Karpas-422 (cell line): ENCODE data around the gene ATOH8. TPM values are rescaled to one million over a fixed set of nuclear protein-coding genes. Genes with fewer than 3 reads are reported as not detected.

ENCODE experiments used
- DNase-seq: peaks from one replicate; pipeline ENCODE4 v3.0.0-alpha.2; 2015
- H2AFZ ChIP-seq: fragments of 200-600 bp; sonication (generic); 2 replicates; pipeline ENCODE4 v1.6.1; 2014; ENCODE audit warnings: antibody characterized with exemption, low read length, mixed read lengths
- H3K27ac ChIP-seq: fragments of 200-600 bp; sonication (generic); 2 replicates; pipeline ENCODE4 v1.5.1; 2014; ENCODE audit warnings: mild to moderate bottlenecking, low read length, moderate library complexity
- H3K27me3 ChIP-seq: fragments of 200-600 bp; sonication (generic); 2 replicates; pipeline ENCODE4 v1.6.1; 2014; ENCODE audit warnings: low read length, mixed read lengths
- H3K36me3 ChIP-seq: fragments of 200-600 bp; sonication (generic); 2 replicates; pipeline ENCODE4 v1.6.1; 2014; ENCODE audit warnings: low read length, mixed read lengths; ENCODE audit not compliant: insufficient read depth
- H3K4me1 ChIP-seq: fragments of 200-600 bp; sonication (generic); 2 replicates; pipeline ENCODE4 v1.6.1; 2014; ENCODE audit warnings: mild to moderate bottlenecking, low read length, mixed read lengths
- H3K4me2 ChIP-seq: fragments of 200-600 bp; sonication (generic); 2 replicates; pipeline ENCODE4 v1.6.1; 2014; ENCODE audit warnings: low read length, low read depth, mild to moderate bottlenecking; ENCODE audit not compliant: poor library complexity, severe bottlenecking
- H3K4me3 ChIP-seq: fragments of 200-600 bp; sonication (generic); 2 replicates; pipeline ENCODE4 v1.5.1; 2014; ENCODE audit warnings: mild to moderate bottlenecking, antibody characterized with exemption, low read length, mixed read lengths
- H3K79me2 ChIP-seq: fragments of 200-600 bp; sonication (generic); 2 replicates; pipeline ENCODE4 v1.6.1; 2014; ENCODE audit warnings: mild to moderate bottlenecking, low read length, mixed read lengths
- H3K9ac ChIP-seq: fragments of 200-600 bp; sonication (generic); 2 replicates; pipeline ENCODE4 v1.6.0; 2014; ENCODE audit warnings: low read length
- H3K9me2 ChIP-seq: fragments of 200-600 bp; sonication (generic), shearing (Covaris generic); replicated peaks from 2 replicates; pipeline ENCODE4 v1.6.0; 2014; ENCODE audit warnings: mild to moderate bottlenecking, low read length, moderate library complexity; ENCODE audit not compliant: insufficient read depth
- H3K9me3 ChIP-seq: fragments of 300-700, 200-600 bp; sonication (generic); 2 replicates; pipeline ENCODE4 v1.6.1; 2014; ENCODE audit warnings: low read length, mixed read lengths
- H4K20me1 ChIP-seq: fragments of 200-600 bp; sonication (generic); 2 replicates; pipeline ENCODE4 v1.6.1; 2014; ENCODE audit warnings: mild to moderate bottlenecking, antibody characterized with exemption, low read length, low read depth; ENCODE audit not compliant: insufficient read depth
- total RNA-seq: library from RNA; depleted of rRNA; stranded (reverse); fragments of >200 nt; shearing (Covaris generic); gene quantifications from 2 replicates; pipeline ENCODE4 v1.2.3, GENCODE V29; 2014; ENCODE audit warnings: low replicate concordance

The ATOH8 gene
- total RNA-seq, 1 experiment from 2014 or later: not detected

GRCh38 chr2:85744741-85745601 lies 8.8 kb upstream of the ATOH8 start:
- no peaks in the 10 kb centered on the region for H3K36me3 ChIP-seq
- DNase-seq: no peak
- H2AFZ ChIP-seq: no peak overlapping the region
- H4K20me1 ChIP-seq: no peaks in the 10 kb centered on the region; the same call in 1 of the 2 replicates
- H3K9me2 ChIP-seq: no peaks in the 10 kb centered on the region
- no peaks in the 10 kb centered on the region for H3K27me3 ChIP-seq
- no peak overlapping the region for H3K27ac ChIP-seq
- H3K4me3 ChIP-seq: no peak overlapping the region
- H3K9ac ChIP-seq: no peak overlapping the region
- H3K4me2 ChIP-seq: no peak overlapping the region
- no peaks in the 10 kb centered on the region for H3K79me2 ChIP-seq
- peaks cover 15% of the 10 kb centered on the region for H3K4me1 ChIP-seq
- H3K9me3 ChIP-seq: no peaks in the 10 kb centered on the region

GRCh38 chr2:85745619-85746018 lies 8.2 kb upstream of the ATOH8 start:
- H3K79me2 ChIP-seq: no peaks in the 10 kb centered on the region
- DNase-seq: no peak
- no peaks in the 10 kb centered on the region for H3K9me3 ChIP-seq
- H3K27me3 ChIP-seq: no peaks in the 10 kb centered on the region
- no peaks in the 10 kb centered on the region for H3K9me2 ChIP-seq
- H3K4me1 ChIP-seq: peaks cover 15% of the 10 kb centered on the region
- no peak overlapping the region for H3K4me2 ChIP-seq
- no peak overlapping the region for H3K27ac ChIP-seq
- H3K4me3 ChIP-seq: no peak overlapping the region
- no peak overlapping the region for H2AFZ ChIP-seq
- no peak overlapping the region for H3K9ac ChIP-seq
- H3K36me3 ChIP-seq: no peaks in the 10 kb centered on the region
- no peaks in the 10 kb centered on the region; the same call in 1 of the 2 replicates for H4K20me1 ChIP-seq

- no peaks in the 10 kb centered on the region for H3K79me2 ChIP-seq
- H3K9me3 ChIP-seq: no peaks in the 10 kb centered on the region
- H3K4me1 ChIP-seq: peaks cover 15% of the 10 kb centered on the region
Measured at GRCh38 chr2:85746321-85747004, 7.3 kb upstream of the ATOH8 start.

DNA sequence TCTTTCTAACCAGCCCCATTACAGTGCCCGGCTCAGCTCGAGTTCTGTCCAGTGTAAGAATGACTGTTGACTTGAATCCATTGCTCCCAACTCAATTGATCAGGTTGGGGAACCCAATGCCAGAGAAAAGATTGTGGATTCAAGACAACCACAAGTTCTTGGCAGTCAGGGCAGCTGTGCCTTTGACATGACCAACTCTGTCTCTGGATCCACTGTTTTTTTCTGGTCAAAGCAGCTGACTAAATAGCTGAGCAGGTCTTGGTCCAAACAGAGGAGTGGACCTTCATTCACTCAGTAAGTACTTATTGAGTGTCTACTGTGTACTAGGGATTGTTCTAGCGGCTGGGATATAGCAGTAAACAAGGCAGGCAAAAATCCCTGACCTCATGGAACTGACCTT lies 6.3 kb upstream of the ATOH8 start:
- H3K9me2 ChIP-seq: no peaks in the 10 kb centered on the region
- H3K9ac ChIP-seq: no peak overlapping the region
- H2AFZ ChIP-seq: no peak overlapping the region
- H3K9me3 ChIP-seq: no peaks in the 10 kb centered on the region
- no peak for DNase-seq
- H3K27ac ChIP-seq: no peak overlapping the region
- H3K27me3 ChIP-seq: no peaks in the 10 kb centered on the region
- H3K79me2 ChIP-seq: no peaks in the 10 kb centered on the region
- no peak overlapping the region for H3K4me3 ChIP-seq
- no peak overlapping the region for H3K4me2 ChIP-seq
- H3K4me1 ChIP-seq: peaks cover 15% of the 10 kb centered on the region
- H4K20me1 ChIP-seq: no peaks in the 10 kb centered on the region; the same call in 1 of the 2 replicates
- no peaks in the 10 kb centered on the region for H3K36me3 ChIP-seq

More at GRCh38 chr2:85746321-85747004, 7.3 kb upstream of the ATOH8 start:
- no peak for DNase-seq
- Histone ChIP-seq H3K27me3 (no peaks in the 10 kb centered on the region), H3K9me2 (no peaks in the 10 kb centered on the region), H3K9ac (no peak overlapping the region), H3K27ac (no peak overlapping the region), H3K4me3 (no peak overlapping the region), H3K36me3 (no peaks in the 10 kb centered on the region), H2AFZ (no peak overlapping the region), H4K20me1 (no peaks in the 10 kb centered on the region; the same call in 1 of the 2 replicates), H3K4me2 (no peak overlapping the region)

- Histone ChIP-seq H4K20me1 (no peaks in the 10 kb centered on the region; the same call in 1 of the 2 replicates), H2AFZ (no peak overlapping the region), H3K4me3 (no peak overlapping the region), H3K9me3 (no peaks in the 10 kb centered on the region), H3K36me3 (no peaks in the 10 kb centered on the region), H3K27me3 (no peaks in the 10 kb centered on the region), H3K4me1 (peaks cover 15% of the 10 kb centered on the region), H3K79me2 (no peaks in the 10 kb centered on the region), H3K4me2 (no peak overlapping the region), H3K9ac (no peak overlapping the region), H3K27ac (no peak overlapping the region), H3K9me2 (no peaks in the 10 kb centered on the region)
- peak; percentile 57 for DNase-seq
Measured at GRCh38 chr2:85748039-85748734, 5.6 kb upstream of the ATOH8 start.

DNA sequence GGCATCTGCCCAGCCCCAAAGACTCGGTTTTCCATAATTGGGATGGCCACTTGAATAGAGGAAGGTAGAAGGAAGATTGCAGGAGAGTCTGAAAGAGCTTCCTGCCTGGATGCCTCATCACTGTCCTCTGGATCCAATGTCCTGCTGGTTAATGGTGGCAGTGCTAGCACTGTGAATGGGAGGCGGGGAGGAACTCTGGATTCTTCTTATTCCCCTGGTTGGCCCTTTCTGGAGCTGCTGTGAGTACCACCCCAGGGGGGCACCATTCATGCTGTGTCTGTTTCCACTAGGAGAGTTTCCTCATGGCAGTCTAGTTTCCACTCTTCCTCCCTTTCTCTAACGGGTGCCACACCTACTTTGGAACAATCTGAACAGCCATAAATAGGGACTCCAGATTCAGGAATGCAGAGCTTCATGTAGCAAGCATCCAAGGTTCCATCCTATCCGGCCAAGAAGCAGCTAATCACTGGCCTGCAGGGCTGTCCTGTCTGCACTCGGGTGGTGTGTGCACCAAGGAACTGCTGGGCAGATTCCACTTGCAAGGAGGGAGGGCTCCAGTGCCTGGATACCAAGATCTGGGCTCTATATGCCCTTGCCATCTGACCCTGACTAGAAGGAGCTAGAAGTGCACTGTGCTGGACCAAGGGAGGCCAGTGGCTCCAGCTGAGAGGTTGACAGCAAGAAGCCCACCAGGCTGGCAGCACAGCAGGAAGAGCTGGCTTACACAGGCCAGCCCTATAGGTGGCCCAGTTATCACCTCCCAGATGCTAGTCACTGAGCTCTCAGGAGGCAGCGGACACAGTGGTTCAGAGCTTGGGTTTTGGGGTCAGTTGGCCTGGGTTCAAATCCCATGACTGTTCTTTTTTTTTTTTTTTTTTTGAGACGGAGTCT lies 4.6 kb upstream of the ATOH8 start:
- Histone ChIP-seq H3K79me2 (no peaks in the 10 kb centered on the region), H3K4me1 (peaks cover 15% of the 10 kb centered on the region), H3K27ac (no peak overlapping the region), H3K4me3 (no peak overlapping the region), H4K20me1 (no peaks in the 10 kb centered on the region; the same call in 1 of the 2 replicates), H3K36me3 (no peaks in the 10 kb centered on the region), H2AFZ (no peak overlapping the region), H3K27me3 (no peaks in the 10 kb centered on the region), H3K9me3 (no peaks in the 10 kb centered on the region), H3K9ac (no peak overlapping the region), H3K4me2 (no peak overlapping the region), H3K9me2 (no peaks in the 10 kb centered on the region)
- DNase-seq: no peak

DNA sequence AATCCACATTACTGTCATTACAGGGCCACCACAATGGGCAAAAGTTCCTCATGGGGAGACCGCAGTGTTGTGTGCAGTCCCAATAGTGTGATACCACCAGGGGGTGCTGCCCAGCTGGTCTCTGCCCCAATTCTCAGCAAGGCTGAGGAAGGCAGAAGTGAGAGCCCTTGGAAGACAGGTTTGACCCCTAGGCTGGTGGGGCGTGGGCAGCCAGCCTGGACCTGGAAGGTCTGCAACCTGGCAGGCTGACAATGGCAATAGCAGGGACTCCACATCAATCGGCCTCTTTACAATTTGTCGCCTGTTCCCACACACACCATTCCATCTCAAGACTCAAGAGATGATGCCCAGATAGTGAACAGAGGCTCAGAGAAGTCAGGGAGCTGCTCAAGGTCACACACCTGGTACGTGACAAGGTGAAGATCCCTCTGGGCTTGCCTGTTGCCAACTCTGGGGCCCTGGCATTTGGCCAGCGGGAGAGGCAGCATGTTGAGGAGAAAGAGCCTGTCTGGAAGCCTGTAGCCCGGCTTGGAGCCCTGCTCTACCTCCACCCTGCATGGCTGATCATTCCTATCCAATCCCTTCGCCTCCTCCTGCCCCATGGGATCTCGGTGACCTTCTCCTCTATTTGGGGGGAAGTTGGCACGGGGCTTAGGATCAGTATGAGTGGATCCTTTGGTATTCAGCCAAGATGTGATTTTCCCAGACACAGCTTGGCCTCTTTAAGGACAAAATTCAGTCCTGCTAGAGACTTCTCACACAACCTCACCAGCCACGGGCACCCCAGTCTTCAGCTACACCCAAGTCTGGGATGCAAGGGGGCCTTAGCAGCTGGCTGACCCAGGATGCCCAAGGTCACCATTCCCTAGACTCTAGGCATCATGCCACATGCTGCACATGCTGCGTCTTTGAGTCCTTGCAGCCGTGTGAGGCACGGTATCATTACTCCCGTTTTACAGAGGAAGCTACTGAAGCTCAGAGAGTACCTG lies 2.9 kb upstream of the ATOH8 start:
- Histone ChIP-seq H2AFZ (no peak overlapping the region), H4K20me1 (no peaks in the 10 kb centered on the region; the same call in 1 of the 2 replicates), H3K27me3 (no peaks in the 10 kb centered on the region), H3K4me2 (no peak overlapping the region), H3K4me3 (no peak overlapping the region), H3K4me1 (peaks cover 9% of the 10 kb centered on the region), H3K79me2 (no peaks in the 10 kb centered on the region), H3K27ac (no peak overlapping the region), H3K9me3 (no peaks in the 10 kb centered on the region), H3K36me3 (no peaks in the 10 kb centered on the region), H3K9ac (no peak overlapping the region), H3K9me2 (no peaks in the 10 kb centered on the region)
- DNase-seq: peak; percentile 85
